DOHH2 (cell line): ENCODE data around the gene MS4A10.

Experiments
- H3F3A ChIP-seq: fragments of 200-600 bp; sonication (generic), shearing (Covaris generic); 2 replicates; pipeline ENCODE4 v1.6.0; 2016; ENCODE audit warnings: antibody characterized with exemption, mild to moderate bottlenecking; ENCODE audit not compliant: control insufficient read depth, insufficient read depth
- H3K27ac ChIP-seq: fragments of 200-600 bp; sonication (generic); 2 replicates; pipeline ENCODE4 v1.5.1; 2014; ENCODE audit warnings: low read depth, mild to moderate bottlenecking, low read length, moderate library complexity
- H3K27me3 ChIP-seq: fragments of 200-600 bp; sonication (generic); 2 replicates; pipeline ENCODE4 v1.6.1; 2014; ENCODE audit warnings: mild to moderate bottlenecking, low read length, mixed read lengths; ENCODE audit not compliant: control insufficient read depth
- H3K36me3 ChIP-seq: fragments of 200-600 bp; sonication (generic); 2 replicates; pipeline ENCODE4 v1.6.1; 2014; ENCODE audit warnings: mild to moderate bottlenecking, low read length, moderate library complexity, mixed read lengths; ENCODE audit not compliant: control insufficient read depth
- H3K4me1 ChIP-seq: fragments of 200-600 bp; sonication (generic); 2 replicates; pipeline ENCODE4 v1.6.1; 2014; ENCODE audit warnings: mild to moderate bottlenecking, low read length, mixed read lengths; ENCODE audit not compliant: control insufficient read depth
- H3K4me2 ChIP-seq: fragments of 200-600 bp; sonication (generic); 2 replicates; pipeline ENCODE4 v1.6.0; 2014; ENCODE audit warnings: mild to moderate bottlenecking, low read length, moderate library complexity
- H3K4me3 ChIP-seq: fragments of 200-600 bp; sonication (generic); 2 replicates; pipeline ENCODE4 v1.5.1; 2014; ENCODE audit warnings: mild to moderate bottlenecking, low read length, mixed read lengths
- H3K79me2 ChIP-seq: fragments of 200-600 bp; sonication (generic); 2 replicates; pipeline ENCODE4 v1.6.1; 2014; ENCODE audit warnings: mild to moderate bottlenecking, low read length, mixed read lengths; ENCODE audit not compliant: control insufficient read depth
- H3K9me2 ChIP-seq: fragments of 200-600 bp; sonication (generic); replicated peaks from 2 replicates; pipeline ENCODE4 v1.6.1; 2014; ENCODE audit warnings: mild to moderate bottlenecking, low read length, mixed read lengths; ENCODE audit not compliant: control insufficient read depth
- H3K9me3 ChIP-seq: fragments of 200-600 bp; sonication (generic); 2 replicates; pipeline ENCODE4 v1.6.1; 2014; ENCODE audit warnings: antibody characterized with exemption, low read length, mixed read lengths; ENCODE audit not compliant: control insufficient read depth, insufficient read depth
- H4K20me1 ChIP-seq: fragments of 200-600 bp; sonication (generic); 2 replicates; pipeline ENCODE4 v1.6.0; 2014; ENCODE audit warnings: low read depth, mild to moderate bottlenecking, antibody characterized with exemption, low read length, moderate library complexity; ENCODE audit not compliant: control insufficient read depth, insufficient read depth
- EZH2phosphoT487 ChIP-seq: fragments of 200-600 bp; sonication (generic); IDR thresholded peaks from 2 replicates; pipeline ENCODE4 v1.6.1; 2017; ENCODE audit warnings: borderline replicate concordance, mild to moderate bottlenecking, antibody characterized with exemption, low read length, moderate library complexity, mixed read lengths
- TF ChIP-seq, protein P1 (sequence below): fragments of 200-600 bp; sonication (generic); IDR thresholded peaks from one replicate; pipeline ENCODE4 v1.5.1; 2014; ENCODE audit warnings: antibody characterized with exemption, mild to moderate bottlenecking, low read depth, low read length; ENCODE audit not compliant: poor library complexity, severe bottlenecking

The MS4A10 gene

DNA sequence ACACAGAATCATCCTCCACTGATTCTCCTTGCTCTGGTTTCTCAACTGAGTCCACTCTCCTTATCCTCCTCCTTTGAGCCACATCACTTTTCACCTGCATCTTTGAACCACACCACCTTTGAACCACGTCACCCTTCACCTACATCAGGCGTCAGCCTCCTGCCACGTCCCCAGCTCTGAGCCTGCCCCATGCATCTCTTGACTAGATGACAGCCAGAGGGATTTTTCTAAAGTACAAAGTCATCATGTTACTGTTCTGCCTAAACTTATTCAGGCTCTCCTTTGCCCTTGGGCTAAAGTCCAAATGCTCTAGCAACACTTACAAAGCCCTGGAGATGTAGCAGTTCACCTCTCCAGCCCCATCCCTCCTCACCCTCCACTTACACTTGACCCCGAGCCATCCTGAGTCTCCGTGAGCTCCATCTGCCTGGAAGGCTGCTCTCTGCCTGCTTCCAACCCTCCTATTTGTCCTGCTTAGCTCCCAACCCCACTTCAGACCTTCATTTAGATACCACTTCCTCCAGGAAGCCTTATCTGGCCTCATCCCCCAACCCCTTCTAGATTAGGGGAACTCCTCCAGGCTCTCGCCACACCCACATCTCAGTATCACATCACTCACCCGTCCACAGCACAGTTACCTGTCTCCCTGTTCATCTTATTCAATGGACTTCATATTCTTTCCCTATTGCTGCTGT lies 3.7 kb upstream of the MS4A10 start:
- H3K27ac ChIP-seq = no peak overlapping the region
- H4K20me1 ChIP-seq = no peaks in the 10 kb centered on the region
- H3K36me3 ChIP-seq = no peaks in the 10 kb centered on the region
- TF ChIP-seq, protein P1, sequence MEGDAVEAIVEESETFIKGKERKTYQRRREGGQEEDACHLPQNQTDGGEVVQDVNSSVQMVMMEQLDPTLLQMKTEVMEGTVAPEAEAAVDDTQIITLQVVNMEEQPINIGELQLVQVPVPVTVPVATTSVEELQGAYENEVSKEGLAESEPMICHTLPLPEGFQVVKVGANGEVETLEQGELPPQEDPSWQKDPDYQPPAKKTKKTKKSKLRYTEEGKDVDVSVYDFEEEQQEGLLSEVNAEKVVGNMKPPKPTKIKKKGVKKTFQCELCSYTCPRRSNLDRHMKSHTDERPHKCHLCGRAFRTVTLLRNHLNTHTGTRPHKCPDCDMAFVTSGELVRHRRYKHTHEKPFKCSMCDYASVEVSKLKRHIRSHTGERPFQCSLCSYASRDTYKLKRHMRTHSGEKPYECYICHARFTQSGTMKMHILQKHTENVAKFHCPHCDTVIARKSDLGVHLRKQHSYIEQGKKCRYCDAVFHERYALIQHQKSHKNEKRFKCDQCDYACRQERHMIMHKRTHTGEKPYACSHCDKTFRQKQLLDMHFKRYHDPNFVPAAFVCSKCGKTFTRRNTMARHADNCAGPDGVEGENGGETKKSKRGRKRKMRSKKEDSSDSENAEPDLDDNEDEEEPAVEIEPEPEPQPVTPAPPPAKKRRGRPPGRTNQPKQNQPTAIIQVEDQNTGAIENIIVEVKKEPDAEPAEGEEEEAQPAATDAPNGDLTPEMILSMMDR = no peak
- no peak for TF ChIP-seq EZH2phosphoT487
- H3K4me3 ChIP-seq = no peak overlapping the region
- H3K9me3 ChIP-seq = no peaks in the 10 kb centered on the region
- no peaks in the 10 kb centered on the region for H3K4me1 ChIP-seq
- no peaks in the 10 kb centered on the region for H3K9me2 ChIP-seq
- H3K27me3 ChIP-seq = peaks cover 5% of the 10 kb centered on the region; the same call in 1 of the 2 replicates
- H3K79me2 ChIP-seq = no peaks in the 10 kb centered on the region
- H3F3A ChIP-seq = no peaks in the 10 kb centered on the region
- H3K4me2 ChIP-seq = no peak overlapping the region

DNA sequence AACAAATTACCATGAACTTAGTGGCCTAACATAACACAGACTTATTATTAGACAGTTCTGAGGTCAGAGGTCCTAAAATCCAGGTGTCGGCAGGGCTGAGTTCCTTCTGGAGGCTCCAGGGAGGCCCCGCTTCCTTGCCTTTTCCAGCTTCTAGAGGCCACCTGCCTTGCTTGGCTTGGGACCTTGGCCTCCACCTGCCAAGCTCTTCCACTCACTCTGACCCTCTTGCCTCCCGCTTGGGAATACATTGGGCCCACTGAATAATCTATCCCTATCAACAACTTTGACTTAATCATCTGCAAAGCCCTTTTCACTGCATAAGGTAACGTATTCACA lies 3.2 kb upstream of the MS4A10 start:
- no peaks in the 10 kb centered on the region for H3K4me1 ChIP-seq
- H3K27me3 ChIP-seq = peaks cover 5% of the 10 kb centered on the region; the same call in 1 of the 2 replicates
- H3K36me3 ChIP-seq = no peaks in the 10 kb centered on the region
- H3K4me3 ChIP-seq = no peak overlapping the region
- TF ChIP-seq EZH2phosphoT487 = no peak
- TF ChIP-seq, protein P1 = no peak
- no peaks in the 10 kb centered on the region for H3F3A ChIP-seq
- no peaks in the 10 kb centered on the region for H3K79me2 ChIP-seq
- no peaks in the 10 kb centered on the region for H3K9me2 ChIP-seq
- H3K27ac ChIP-seq = no peak overlapping the region
- no peak overlapping the region for H3K4me2 ChIP-seq
- H3K9me3 ChIP-seq = no peaks in the 10 kb centered on the region
- H4K20me1 ChIP-seq = no peaks in the 10 kb centered on the region

DNA sequence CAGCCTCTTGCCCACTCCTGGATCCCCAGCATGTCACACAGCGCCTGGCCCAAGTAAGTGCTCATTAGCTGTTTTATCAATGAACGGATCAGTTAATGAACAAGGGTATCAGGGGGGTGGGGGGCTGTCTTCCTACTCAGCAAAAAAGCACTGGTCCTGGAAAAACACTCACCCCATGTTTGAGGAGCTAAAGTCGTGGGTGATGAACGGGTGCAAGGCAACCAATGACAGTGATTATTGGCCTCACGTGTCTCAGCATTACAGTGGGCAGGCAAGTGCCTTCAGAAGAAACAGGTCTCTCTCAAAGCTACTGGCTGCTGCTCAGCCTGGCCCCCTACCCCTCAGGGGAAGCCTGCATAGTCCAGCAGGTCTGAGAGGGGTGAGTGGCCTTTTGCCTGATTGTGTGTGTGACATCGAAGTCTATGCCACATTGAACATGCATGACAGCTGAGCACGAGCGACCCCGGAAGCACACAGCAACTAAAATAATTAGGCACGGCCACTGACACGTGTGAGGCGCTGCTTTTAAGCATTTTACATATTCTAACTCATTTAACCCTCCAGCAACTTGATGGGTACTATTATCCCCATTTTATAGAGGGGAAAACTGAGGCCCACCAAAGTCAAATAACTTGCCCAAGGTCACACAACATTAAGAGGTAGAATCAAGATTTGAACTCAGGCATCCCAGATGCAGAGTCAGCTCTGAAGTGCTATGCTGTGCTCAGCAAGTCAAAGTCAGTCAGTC lies 2.6 kb upstream of the MS4A10 start:
- Histone ChIP-seq H3K4me2 (no peak overlapping the region), H3K4me3 (no peak overlapping the region)
- TF ChIP-seq EZH2phosphoT487 = no peak
- TF ChIP-seq, protein P1 = no peak

More for the DNA sequence above, 2.6 kb upstream of the MS4A10 start:
- Histone ChIP-seq H3K36me3 (no peaks in the 10 kb centered on the region), H3K9me2 (no peaks in the 10 kb centered on the region), H3K27ac (no peak overlapping the region), H3F3A (no peaks in the 10 kb centered on the region), H3K9me3 (no peaks in the 10 kb centered on the region), H3K4me1 (no peaks in the 10 kb centered on the region), H3K27me3 (peaks cover 5% of the 10 kb centered on the region; the same call in 1 of the 2 replicates), H4K20me1 (no peaks in the 10 kb centered on the region), H3K79me2 (no peaks in the 10 kb centered on the region)
